ENCODE data around the gene TMUB1.

- TF ChIP-seq, protein P1, sequence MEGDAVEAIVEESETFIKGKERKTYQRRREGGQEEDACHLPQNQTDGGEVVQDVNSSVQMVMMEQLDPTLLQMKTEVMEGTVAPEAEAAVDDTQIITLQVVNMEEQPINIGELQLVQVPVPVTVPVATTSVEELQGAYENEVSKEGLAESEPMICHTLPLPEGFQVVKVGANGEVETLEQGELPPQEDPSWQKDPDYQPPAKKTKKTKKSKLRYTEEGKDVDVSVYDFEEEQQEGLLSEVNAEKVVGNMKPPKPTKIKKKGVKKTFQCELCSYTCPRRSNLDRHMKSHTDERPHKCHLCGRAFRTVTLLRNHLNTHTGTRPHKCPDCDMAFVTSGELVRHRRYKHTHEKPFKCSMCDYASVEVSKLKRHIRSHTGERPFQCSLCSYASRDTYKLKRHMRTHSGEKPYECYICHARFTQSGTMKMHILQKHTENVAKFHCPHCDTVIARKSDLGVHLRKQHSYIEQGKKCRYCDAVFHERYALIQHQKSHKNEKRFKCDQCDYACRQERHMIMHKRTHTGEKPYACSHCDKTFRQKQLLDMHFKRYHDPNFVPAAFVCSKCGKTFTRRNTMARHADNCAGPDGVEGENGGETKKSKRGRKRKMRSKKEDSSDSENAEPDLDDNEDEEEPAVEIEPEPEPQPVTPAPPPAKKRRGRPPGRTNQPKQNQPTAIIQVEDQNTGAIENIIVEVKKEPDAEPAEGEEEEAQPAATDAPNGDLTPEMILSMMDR (IDR thresholded peaks at IDR 0.05), result no peak
- TF ChIP-seq POLR2A (IDR thresholded peaks at IDR 0.05), result no peak
- no peak for TF ChIP-seq POLR2AphosphoS5 (IDR thresholded peaks at IDR 0.05; ENCODE audit: insufficient read depth in 1 of 2, low read depth in 1 of 2)
Measured at GRCh38 chr7:151069841-151070573, 13.3 kb downstream of the TMUB1 start.
